Cardiac fibroblast (primary cell): ENCODE measurements around the gene METAP1D.

Source experiments
- DNase-seq, 2 donors: peaks; one replicate each; pipeline versions ENCODE4 v3.0.0 to v3.0.0-alpha.2; 2010; ENCODE audit warnings: low read depth in 2 of 2
- H3K4me3 ChIP-seq, 2 donors: replicated peaks in 1 of 2; 1 replicate in 1 of 2; 2 replicates in 1 of 2; pipeline ENCODE4 v1.5.1; 2011; ENCODE audit warnings: low read depth in 2 of 2, low read length in 2 of 2, mild to moderate bottlenecking in 2 of 2, moderate library complexity in 1 of 2
- CTCF ChIP-seq: IDR thresholded peaks from one replicate; pipeline ENCODE4 v1.5.1; 2011; ENCODE audit warnings: low read depth, mild to moderate bottlenecking, low read length, inconsistent platforms

The METAP1D gene

GRCh38 chr2:172103471-172104272, 103.9 kb downstream of the METAP1D start:
- peak overlapping the region in 1 of 2 donors; percentile 63 for H3K4me3 ChIP-seq
- peak; percentile 92 for DNase-seq
- TF ChIP-seq CTCF: peak; percentile 95

DNA sequence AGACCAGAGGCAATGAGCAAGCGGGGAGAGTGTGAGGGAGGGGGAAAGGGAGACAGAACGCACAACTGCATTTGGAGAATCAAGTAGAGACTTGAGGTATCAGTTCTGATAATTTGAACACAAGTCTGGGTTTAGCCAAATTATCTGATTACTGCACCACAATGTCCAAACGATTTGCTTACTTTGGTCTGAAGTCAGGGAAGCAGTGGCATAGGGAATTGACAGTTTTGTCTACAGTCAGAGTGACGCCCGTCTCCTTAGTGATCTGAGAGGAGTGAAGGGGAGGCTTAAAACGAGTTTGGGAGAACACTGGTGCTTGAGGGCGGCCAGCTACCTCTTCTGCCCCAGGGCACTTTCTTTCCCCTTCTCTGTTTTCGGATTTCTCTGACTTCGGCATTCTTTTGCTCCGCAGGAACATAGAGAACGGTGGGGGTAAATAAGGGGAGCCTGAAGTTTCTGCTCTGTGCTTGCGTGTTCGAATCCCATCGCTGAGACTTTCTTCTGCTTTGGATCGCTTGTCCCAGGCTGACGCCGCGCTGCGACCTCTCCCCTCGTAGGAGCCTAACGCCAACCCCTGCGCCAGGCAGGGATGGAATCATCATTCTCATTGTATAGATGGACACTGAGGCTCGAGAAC, 105.8 kb downstream of the METAP1D start:
- peak overlapping the region; percentile 51 to 57 for H3K4me3 ChIP-seq
- DNase-seq: no peak
- TF ChIP-seq CTCF: no peak

GRCh38 chr2:172106108-172106961, 106.6 kb downstream of the METAP1D start:
- peak overlapping the region; percentile 51 to 57 for H3K4me3 ChIP-seq
- DNase-seq: peak; percentile 52 to 62
- TF ChIP-seq CTCF: peak; percentile 60

DNA sequence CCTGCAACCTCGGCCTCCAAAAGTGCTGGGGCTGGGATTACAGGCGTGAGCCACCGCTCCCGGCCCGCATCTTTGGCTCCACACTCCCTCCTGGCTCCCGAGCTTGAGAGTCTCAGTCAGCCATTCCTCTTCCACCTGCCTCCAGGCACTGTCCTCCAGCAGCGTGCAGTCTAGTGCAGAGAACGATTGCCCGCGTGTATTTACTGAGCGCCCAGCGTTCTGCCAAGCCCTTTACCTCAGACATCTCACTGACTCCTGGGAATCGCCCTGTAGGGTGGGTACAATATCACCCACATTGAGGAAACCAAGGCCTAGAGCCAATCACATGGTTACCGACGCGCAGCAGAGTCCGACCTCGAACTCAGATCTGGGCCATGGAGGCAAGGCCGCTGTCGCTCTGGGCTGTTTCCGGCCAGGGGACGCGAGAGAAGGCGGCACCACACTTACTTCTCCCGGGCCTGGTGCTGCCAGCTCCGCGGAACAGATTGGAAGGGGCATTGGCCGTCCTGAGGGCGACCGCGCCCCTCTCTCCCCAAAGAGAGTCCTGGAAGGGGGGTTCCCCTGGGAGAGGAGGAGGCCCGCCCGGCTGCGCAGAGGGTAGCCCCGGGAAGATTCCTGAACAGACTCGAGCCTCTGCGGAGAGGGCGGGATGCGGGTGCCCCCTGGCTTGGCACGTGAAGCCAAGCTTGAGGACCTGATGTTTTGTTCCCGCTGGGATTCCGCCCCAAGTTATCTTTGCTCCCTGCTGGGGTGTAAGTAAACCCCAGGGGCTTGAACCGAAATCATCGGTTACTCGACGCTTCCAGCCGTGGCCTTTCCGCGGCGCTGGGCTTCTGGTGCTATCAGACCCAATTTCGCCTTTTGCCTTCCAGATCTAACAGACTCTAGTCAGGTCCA, 108.2 kb downstream of the METAP1D start:
- no peak for TF ChIP-seq CTCF
- DNase-seq: no peak
- H3K4me3 ChIP-seq: no peak overlapping the region

DNA sequence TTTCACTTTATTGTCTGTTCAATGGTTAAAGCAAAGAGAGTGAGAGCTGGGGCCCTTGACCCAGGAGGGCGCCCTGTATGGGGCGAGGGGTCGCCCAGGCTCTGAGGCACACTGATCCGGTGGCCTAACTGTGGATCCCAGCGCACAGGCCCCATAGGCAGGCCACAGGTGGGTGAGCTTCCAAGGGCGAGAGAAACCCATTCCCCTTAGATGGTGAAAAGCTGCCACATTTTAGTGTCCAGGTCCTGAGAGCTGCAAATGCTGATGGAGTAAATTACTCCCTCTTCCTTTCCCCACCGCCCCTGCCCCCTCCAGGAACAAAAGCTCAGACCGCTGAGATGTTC, 108.8 kb downstream of the METAP1D start:
- H3K4me3 ChIP-seq: no peak overlapping the region
- no peak for TF ChIP-seq CTCF
- DNase-seq: no peak
